ENCODE measurements around the gene BCL2.

- no peak for TF ChIP-seq POLR2A (IDR thresholded peaks at IDR 0.05)
- no peak for TF ChIP-seq CTCF (IDR thresholded peaks at IDR 0.05)
- TF ChIP-seq EP300 (IDR thresholded peaks at IDR 0.05): no peak
These were observed 193.2 kb downstream of the BCL2 start for GRCh38 chr18:63126134-63127069.
